Measurements from ENCODE around the gene GEMIN5.

DNA sequence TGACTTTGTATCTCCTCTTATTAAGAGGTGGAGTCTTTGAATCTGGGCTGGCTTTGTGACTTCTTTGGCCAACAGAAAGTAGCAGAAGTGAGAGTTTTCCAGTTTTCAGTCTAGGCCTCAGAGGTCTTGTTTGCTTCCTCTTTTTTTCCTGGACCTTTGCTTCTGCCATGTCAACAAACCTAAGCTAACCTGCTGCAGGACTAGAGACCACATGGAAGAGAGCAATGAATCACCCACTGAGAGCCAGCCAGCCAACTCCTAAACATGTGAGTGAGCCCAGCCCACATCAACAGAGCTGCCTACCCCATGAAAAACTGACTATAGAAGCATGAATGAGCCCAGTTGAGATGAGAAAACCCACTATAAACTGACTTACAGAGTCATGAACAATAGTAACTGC is 32.7 kb upstream of the GEMIN5 start:
- TF ChIP-seq SUZ12 (IDR thresholded peaks at IDR 0.05) (no peak), FOXM1 (IDR thresholded peaks at IDR 0.05; ENCODE audit: borderline replicate concordance) (no peak), FOXK2 (IDR thresholded peaks at IDR 0.05) (no peak), L3MBTL2 (conservative IDR thresholded peaks at IDR 0.05) (no peak), SP1 (IDR thresholded peaks at IDR 0.05) (no peak), NFRKB (IDR thresholded peaks at IDR 0.05) (no peak), HDGF (IDR thresholded peaks at IDR 0.05; ENCODE audit: borderline replicate concordance) (no peak), ELF4 (IDR thresholded peaks at IDR 0.05) (no peak), FOXA1 (IDR thresholded peaks at IDR 0.05) (no peak), TARDBP (IDR thresholded peaks at IDR 0.05) (no peak), BHLHE40 (IDR thresholded peaks at IDR 0.05; ENCODE audit: borderline replicate concordance) (no peak), ARNT (IDR thresholded peaks at IDR 0.05) (no peak), CTBP1 (IDR thresholded peaks at IDR 0.05; ENCODE audit: borderline replicate concordance) (no peak)
- TF ChIP-seq, protein P1, sequence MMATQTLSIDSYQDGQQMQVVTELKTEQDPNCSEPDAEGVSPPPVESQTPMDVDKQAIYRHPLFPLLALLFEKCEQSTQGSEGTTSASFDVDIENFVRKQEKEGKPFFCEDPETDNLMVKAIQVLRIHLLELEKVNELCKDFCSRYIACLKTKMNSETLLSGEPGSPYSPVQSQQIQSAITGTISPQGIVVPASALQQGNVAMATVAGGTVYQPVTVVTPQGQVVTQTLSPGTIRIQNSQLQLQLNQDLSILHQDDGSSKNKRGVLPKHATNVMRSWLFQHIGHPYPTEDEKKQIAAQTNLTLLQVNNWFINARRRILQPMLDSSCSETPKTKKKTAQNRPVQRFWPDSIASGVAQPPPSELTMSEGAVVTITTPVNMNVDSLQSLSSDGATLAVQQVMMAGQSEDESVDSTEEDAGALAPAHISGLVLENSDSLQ (IDR thresholded peaks at IDR 0.05) = no peak

All from HEK293T (cell line).